SK-N-SH treated with all-trans-retinoic acid at 6 μM for 48 hours (cell line): ENCODE results near the gene WBP11.

Source experiments
- ARNTL ChIP-seq: fragments of 450-650 bp; formaldehyde crosslinking; IDR thresholded peaks from 2 replicates; pipeline ENCODE4 v1.5.0; 2020; ENCODE audit warnings: low read depth, mild to moderate bottlenecking, moderate library complexity, borderline replicate concordance
- CREB5 ChIP-seq: fragments of 250-450 bp; sonication (Bioruptor Pico); IDR thresholded peaks from 2 replicates; pipeline ENCODE4 v1.5.1; 2020; ENCODE audit warnings: low read depth, mild to moderate bottlenecking, moderate library complexity
- ISL1 ChIP-seq: fragments of 250-450 bp; sonication (Bioruptor Pico); IDR thresholded peaks from 2 replicates; pipeline ENCODE4 v2.1.2; 2022; ENCODE audit warnings: mild to moderate bottlenecking, moderate library complexity
- OSR1 ChIP-seq: fragments of 250-450 bp; sonication (Bioruptor Pico); IDR thresholded peaks from 2 replicates; pipeline ENCODE4 v1.8.0; 2022; ENCODE audit warnings: moderate library complexity, mild to moderate bottlenecking, inconsistent platforms
- PATZ1 ChIP-seq: fragments of 250-450 bp; sonication (Bioruptor Pico); IDR thresholded peaks from 2 replicates; pipeline ENCODE4 v1.8.0; 2020; ENCODE audit warnings: mild to moderate bottlenecking, moderate library complexity, borderline replicate concordance
- RARB ChIP-seq: fragments of 250-450 bp; sonication (Bioruptor Pico); IDR thresholded peaks from 2 replicates; pipeline ENCODE4 v1.8.0; 2021; ENCODE audit warnings: mild to moderate bottlenecking, moderate library complexity
- TCF4 ChIP-seq: fragments of 250-450 bp; sonication (Bioruptor Pico); IDR thresholded peaks from 2 replicates; pipeline ENCODE4 v1.8.0; 2021; ENCODE audit warnings: mild to moderate bottlenecking, moderate library complexity, borderline replicate concordance
- TOX ChIP-seq: fragments of 250-450 bp; sonication (Bioruptor Pico); IDR thresholded peaks from 2 replicates; pipeline ENCODE4 v1.8.0; 2021; ENCODE audit warnings: mild to moderate bottlenecking, moderate library complexity, borderline replicate concordance
- ZC3H10 ChIP-seq: fragments of 250-450 bp; sonication (Bioruptor Pico); IDR thresholded peaks from 2 replicates; pipeline ENCODE4 v1.5.1; 2021; ENCODE audit warnings: mild to moderate bottlenecking, moderate library complexity
- ZFP30 ChIP-seq: fragments of 450-650 bp; formaldehyde crosslinking; IDR thresholded peaks from 2 replicates; pipeline ENCODE4 v1.5.0; 2022; ENCODE audit warnings: mild to moderate bottlenecking, moderate library complexity
- ZNF8 ChIP-seq: fragments of 450-650 bp; formaldehyde crosslinking; IDR thresholded peaks from 2 replicates; pipeline ENCODE4 v1.5.0; 2020; ENCODE audit warnings: mild to moderate bottlenecking, moderate library complexity

- no peak for TF ChIP-seq ZFP30
- TF ChIP-seq PATZ1 (CRISPR knock-in tag) = 0 out of 2 replicates have a peak, but pooled peaks have one; percentile 12
- TF ChIP-seq CREB5 (CRISPR knock-in tag) = no peak
- TF ChIP-seq TCF4 (CRISPR knock-in tag) = no peak
- no peak for TF ChIP-seq OSR1 (CRISPR knock-in tag)
- TF ChIP-seq TOX (CRISPR knock-in tag) = no peak
- TF ChIP-seq ZC3H10 = no peak
- TF ChIP-seq ISL1 (CRISPR knock-in tag) = no peak
- no peak for TF ChIP-seq RARB (CRISPR knock-in tag)
- TF ChIP-seq ZNF8 (CRISPR knock-in tag) = peak; percentile 23; the same call in 1 of the 2 replicates
- no peak for TF ChIP-seq ARNTL (CRISPR knock-in tag)
Measured at GRCh38 chr12:14769969-14770495, 33.2 kb downstream of the WBP11 start.
